Sigmoid colon (tissue), 7 donors: ENCODE measurements around the gene KLF16. TPM values are rescaled to one million over a fixed set of nuclear protein-coding genes. Genes with fewer than 3 reads are reported as not detected.

Experiments used
- DNase-seq: peaks from one replicate; pipeline ENCODE4 v3.0.0-alpha.2; 2019
- H3K27ac ChIP-seq, 4 donors: fragments of 200-600 bp; sonication (generic); one replicate each; pipeline ENCODE4 v1.5.1; 2016 to 2019; ENCODE audit warnings: mild to moderate bottlenecking in 1 of 4
- H3K27me3 ChIP-seq, 3 donors: fragments of 200-600 bp; sonication (generic); one replicate each; pipeline ENCODE4 v1.5.1; 2019; ENCODE audit warnings: mild to moderate bottlenecking in 1 of 3
- H3K36me3 ChIP-seq, 4 donors: fragments of 200-600 bp; sonication (generic); one replicate each; pipeline ENCODE4 v1.5.1; 2016 to 2019
- H3K4me1 ChIP-seq, 4 donors: fragments of 200-600 bp; sonication (generic); one replicate each; pipeline ENCODE4 v1.5.1; 2017 to 2019
- H3K4me3 ChIP-seq, 4 donors: fragments of 200-600 bp; sonication (generic); one replicate each; pipeline ENCODE4 v1.5.1; 2017 to 2019; ENCODE audit warnings: mild to moderate bottlenecking in 2 of 4, moderate library complexity in 1 of 4
- H3K9me3 ChIP-seq, 4 donors: fragments of 200-600 bp in 3 of 4; sonication (generic) in 3 of 4; one replicate each; pipeline versions ENCODE4 v1.5.1 to v1.6.1; 2013 to 2019
- CTCF ChIP-seq, 4 experiments: fragments of 450-650 bp in 3 of 4; fragments of 200-600 bp in 1 of 4; IDR thresholded peaks; one replicate each; pipeline ENCODE4 v1.5.1; 2016 to 2019; ENCODE audit warnings: antibody characterized with exemption in 4 of 4, mild to moderate bottlenecking in 3 of 4, moderate library complexity in 2 of 4
- EP300 ChIP-seq, 4 donors: sonication (generic); formaldehyde crosslinking; IDR thresholded peaks; one replicate each; pipeline ENCODE4 v1.6.1; 2017; ENCODE audit warnings: antibody characterized with exemption in 4 of 4
- POLR2A ChIP-seq, 2 donors: fragments of 450-650 bp; IDR thresholded peaks; one replicate each; pipeline ENCODE4 v1.6.1; 2016; ENCODE audit warnings: antibody characterized with exemption in 2 of 2, mild to moderate bottlenecking in 2 of 2, moderate library complexity in 2 of 2
- POLR2AphosphoS5 ChIP-seq, 4 donors: sonication (generic); formaldehyde crosslinking; IDR thresholded peaks; one replicate each; pipeline ENCODE4 v1.6.1; 2017; ENCODE audit warnings: antibody characterized with exemption in 4 of 4
- WGBS, 2 donors: extraction: QIAGEN DNeasy Blood & Tissue Kit; methylation state at CpG; one replicate each; pipeline ENCODE4 v1.1.7; 2013; 5-methylcytosine and 5-hydroxymethylcytosine counted together
- intact Hi-C: fragments of 100-400 bp; cut with DNase I; formaldehyde crosslinking; loops from one replicate; pipeline ENCODE4 v1.15.1; 2023
- polyA plus RNA-seq, 3 donors: library from polyadenylated mRNA; stranded (reverse); fragments of 200-250 nt; gene quantifications; one replicate each; pipeline ENCODE4 v1.2.3, GENCODE V29; 2013
- total RNA-seq, 4 donors: library from RNA; depleted of rRNA; stranded (reverse); fragments of >200 nt; gene quantifications; one replicate each; pipeline ENCODE4 v1.1.0, GENCODE V29; 2016
- donor health status: healthy with polysubstance abuse.
- donor health status: Bipolar disorder and iron deficiency.
- donor health status: healthy.

KLF16 gene
- total and polyA plus RNA-seq, 7 donors: 2.1 to 20.5 (median 8.4) TPM

- Histone ChIP-seq H3K9me3 (no peaks in the 10 kb centered on the region), H3K36me3 (no peaks in the 10 kb centered on the region), H3K27ac (peak overlapping the region; percentile 82 to 84 (median 83)), H3K4me1 (peaks cover 0 to 94% (median 80%) of the 10 kb centered on the region in 4 donors), H3K27me3 (peaks cover 4 to 70% (median 39%) of the 10 kb centered on the region in 3 donors), H3K4me3 (peak overlapping the region; percentile 6 to 52 (median 48))
- WGBS, 2 donors: 4 to 11% methylated on average over 13 of the region's 13 CpGs
- TF ChIP-seq CTCF (IDR thresholded peaks at IDR 0.05) (no peak), POLR2A (IDR thresholded peaks at IDR 0.05) (no peak), POLR2AphosphoS5 (IDR thresholded peaks at IDR 0.05) (no peak)
- intact Hi-C loops: no loop called here
- no peak for DNase-seq
Measured at GRCh38 chr19:1855828-1856255, 7.5 kb downstream of the KLF16 start.

- Histone ChIP-seq H3K36me3 (no peaks in the 10 kb centered on the region), H3K9me3 (no peaks in the 10 kb centered on the region), H3K4me1 (peaks cover 0 to 88% (median 74%) of the 10 kb centered on the region in 4 donors), H3K27ac (peak overlapping the region; percentile 82 to 84 (median 83)), H3K4me3 (peak overlapping the region; percentile 6 to 52 (median 48)), H3K27me3 (peaks cover 4 to 64% (median 39%) of the 10 kb centered on the region in 3 donors)
- intact Hi-C loops: no loop called here
- no peak for TF ChIP-seq CTCF (IDR thresholded peaks at IDR 0.05)
- peak in 1 of 2 donors; percentile 73 for TF ChIP-seq POLR2A (IDR thresholded peaks at IDR 0.05)
- peak; percentile 57 to 87 (median 86) for TF ChIP-seq POLR2AphosphoS5 (IDR thresholded peaks at IDR 0.05)
- WGBS, 2 donors: 6 to 10% methylated on average over 33 of the region's 33 CpGs
- peak; percentile 94 for DNase-seq
Measured at GRCh38 chr19:1855040-1855827, 8.1 kb downstream of the KLF16 start.

- 79 to 85% methylated on average over 37 of the region's 37 CpGs for WGBS, 2 donors
- TF ChIP-seq CTCF (IDR thresholded peaks at IDR 0.05) (no peak), EP300 (IDR thresholded peaks at IDR 0.05) (no peak), POLR2AphosphoS5 (IDR thresholded peaks at IDR 0.05) (no peak), POLR2A (IDR thresholded peaks at IDR 0.05) (no peak)
- peak overlapping the region in 2 of 4 donors; percentile 51 to 52 for H3K4me3 ChIP-seq
- H3K27ac ChIP-seq: peak overlapping the region; percentile 82 to 84 (median 83)
- no peaks in the 10 kb centered on the region for H3K9me3 ChIP-seq
- intact Hi-C loops: no loop called here
- no peaks in the 10 kb centered on the region for H3K36me3 ChIP-seq
- peaks cover 4 to 58% (median 39%) of the 10 kb centered on the region in 3 donors for H3K27me3 ChIP-seq
- DNase-seq: peak; percentile 69
- peaks cover 0 to 81% (median 67%) of the 10 kb centered on the region in 4 donors for H3K4me1 ChIP-seq
Measured at GRCh38 chr19:1854542-1855039, 8.8 kb downstream of the KLF16 start.

- TF ChIP-seq CTCF (IDR thresholded peaks at IDR 0.05) (no peak), POLR2AphosphoS5 (IDR thresholded peaks at IDR 0.05) (no peak), EP300 (IDR thresholded peaks at IDR 0.05) (no peak), POLR2A (IDR thresholded peaks at IDR 0.05) (no peak)
- Histone ChIP-seq H3K27ac (peak overlapping the region in 3 of 4 donors; percentile 82 to 84 (median 84)), H3K9me3 (no peaks in the 10 kb centered on the region), H3K36me3 (no peaks in the 10 kb centered on the region), H3K4me1 (peaks cover 0 to 77% (median 63%) of the 10 kb centered on the region in 4 donors), H3K27me3 (peaks cover 4 to 55% (median 38%) of the 10 kb centered on the region in 3 donors), H3K4me3 (no peak overlapping the region)
- intact Hi-C loops: no loop called here
- WGBS, 2 donors: 63 to 77% methylated on average over 16 of the region's 16 CpGs
- DNase-seq: peak; percentile 63
Measured at GRCh38 chr19:1854039-1854541, 9.3 kb downstream of the KLF16 start.
